K562 (cell line): ENCODE measurements around the gene CDHR2. TPM values are rescaled to one million over a fixed set of nuclear protein-coding genes. Genes with fewer than 3 reads are reported as not detected.

ENCODE experiments used
- BRD4 ChIP-seq: fragments of 200-600 bp; sonication (generic); IDR thresholded peaks from 2 replicates; pipeline ENCODE4 v1.6.1; 2017; ENCODE audit warnings: inconsistent platforms
- DIDO1 ChIP-seq: fragments of 450-650 bp; IDR thresholded peaks from 2 replicates; pipeline ENCODE4 v1.6.1; 2016; ENCODE audit warnings: low read depth, missing biosample characterization, missing genetic modification characterization
- KAT2B ChIP-seq: IDR thresholded peaks from one replicate; pipeline ENCODE4 v1.6.1; 2012; ENCODE audit warnings: low read depth, mild to moderate bottlenecking, control low read depth, inconsistent platforms, low read length, moderate library complexity
- ZNF785 ChIP-seq: fragments of 250-450 bp; sonication (Bioruptor Pico); IDR thresholded peaks from 2 replicates; pipeline ENCODE4 v1.4.0; 2020; ENCODE audit warnings: mild to moderate bottlenecking
- polyA plus RNA-seq, 8 experiments: library from polyadenylated mRNA; depleted of rRNA in 4 of 8; stranded (reverse) in 5 of 8; unstranded in 3 of 8; fragments of >200 nt; fragmentation: Nextera tagmentation in 2 of 8; fragmentation: Illumina TruSeq in 1 of 8; extraction: Ambion mirVana in 2 of 8; extraction: Trizol in 1 of 8; gene quantifications; 2 replicates each; pipeline versions ENCODE4 v1.2.1 to v1.2.3, GENCODE V29; 2011 to 2014; ENCODE audit warnings: inconsistent platforms in 1 of 8, missing spikeins in 1 of 8
- total RNA-seq, 7 experiments: library from RNA; depleted of rRNA in 6 of 7; stranded (reverse); fragments of >200 nt in 6 of 7; fragmentation: Illumina TruSeq in 2 of 7; extraction: Trizol in 2 of 7; gene quantifications; 2 replicates each; pipeline versions ENCODE4 v1.2.1 to v1.2.3, GENCODE V29; 2011 to 2021; ENCODE audit warnings: low replicate concordance in 1 of 7
- TF ChIP-seq, protein P1 (sequence below): fragments of 250-450 bp; sonication (Bioruptor Pico); IDR thresholded peaks from 2 replicates; pipeline ENCODE4 v1.9.0; 2021; ENCODE audit warnings: mild to moderate bottlenecking, inconsistent platforms
- TF ChIP-seq, protein P2 (sequence below): sonication (generic); formaldehyde crosslinking; IDR thresholded peaks from 2 replicates; pipeline ENCODE4 v1.8.0; 2022; ENCODE audit warnings: mild to moderate bottlenecking, missing genetic modification reagents
- TF ChIP-seq, protein P3 (sequence below): fragments of 250-450 bp; sonication (Bioruptor Pico); IDR thresholded peaks from 2 replicates; pipeline ENCODE4 v1.8.0; 2022; ENCODE audit warnings: inconsistent platforms, mild to moderate bottlenecking, moderate library complexity, borderline replicate concordance
- TF ChIP-seq, protein P4 (sequence below): fragments of 450-650 bp; IDR thresholded peaks from 2 replicates; pipeline ENCODE4 v1.6.1; 2016; ENCODE audit warnings: mild to moderate bottlenecking, moderate library complexity

CDHR2 gene
- total and polyA plus RNA-seq, 9 of the 15 experiments (the other 6 are each of a cell fraction or from before 2014, with no cell fraction given) = 0.01 to 0.62 (median 0.09) TPM; not detected in 2

DNA sequence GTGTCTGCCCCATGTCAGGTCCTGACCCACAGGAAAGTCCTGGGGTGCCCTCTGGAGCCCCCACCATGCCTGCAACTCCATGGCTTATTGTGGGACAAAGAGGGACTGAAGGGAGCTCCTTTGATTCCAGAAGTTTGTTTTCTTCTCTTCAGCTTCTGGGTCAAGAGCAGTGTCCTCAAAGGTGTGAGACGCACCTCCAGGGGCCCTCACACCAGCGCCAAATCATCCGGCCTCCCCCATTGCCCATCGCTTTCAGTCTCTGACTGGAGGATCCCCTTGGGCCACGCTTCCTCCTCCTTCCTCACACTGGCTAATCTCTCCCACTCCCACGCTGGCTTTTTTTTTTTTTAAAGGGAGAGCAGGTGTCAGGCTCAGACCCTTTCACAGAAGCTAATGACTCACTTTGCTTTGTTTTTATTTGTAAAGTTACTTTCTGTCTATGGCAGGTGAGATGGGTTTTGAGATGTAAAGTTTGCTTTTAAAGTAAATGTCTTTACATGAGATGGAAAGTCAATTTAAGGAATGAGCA lies 16.7 kb downstream of the CDHR2 start (continued):
- TF ChIP-seq, protein P1, sequence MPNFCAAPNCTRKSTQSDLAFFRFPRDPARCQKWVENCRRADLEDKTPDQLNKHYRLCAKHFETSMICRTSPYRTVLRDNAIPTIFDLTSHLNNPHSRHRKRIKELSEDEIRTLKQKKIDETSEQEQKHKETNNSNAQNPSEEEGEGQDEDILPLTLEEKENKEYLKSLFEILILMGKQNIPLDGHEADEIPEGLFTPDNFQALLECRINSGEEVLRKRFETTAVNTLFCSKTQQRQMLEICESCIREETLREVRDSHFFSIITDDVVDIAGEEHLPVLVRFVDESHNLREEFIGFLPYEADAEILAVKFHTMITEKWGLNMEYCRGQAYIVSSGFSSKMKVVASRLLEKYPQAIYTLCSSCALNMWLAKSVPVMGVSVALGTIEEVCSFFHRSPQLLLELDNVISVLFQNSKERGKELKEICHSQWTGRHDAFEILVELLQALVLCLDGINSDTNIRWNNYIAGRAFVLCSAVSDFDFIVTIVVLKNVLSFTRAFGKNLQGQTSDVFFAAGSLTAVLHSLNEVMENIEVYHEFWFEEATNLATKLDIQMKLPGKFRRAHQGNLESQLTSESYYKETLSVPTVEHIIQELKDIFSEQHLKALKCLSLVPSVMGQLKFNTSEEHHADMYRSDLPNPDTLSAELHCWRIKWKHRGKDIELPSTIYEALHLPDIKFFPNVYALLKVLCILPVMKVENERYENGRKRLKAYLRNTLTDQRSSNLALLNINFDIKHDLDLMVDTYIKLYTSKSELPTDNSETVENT = no peak
- TF ChIP-seq BRD4 (no peak), ZNF785 (CRISPR knock-in tag) (no peak), KAT2B (no peak), DIDO1 (tag) (no peak)
- TF ChIP-seq, protein P2, sequence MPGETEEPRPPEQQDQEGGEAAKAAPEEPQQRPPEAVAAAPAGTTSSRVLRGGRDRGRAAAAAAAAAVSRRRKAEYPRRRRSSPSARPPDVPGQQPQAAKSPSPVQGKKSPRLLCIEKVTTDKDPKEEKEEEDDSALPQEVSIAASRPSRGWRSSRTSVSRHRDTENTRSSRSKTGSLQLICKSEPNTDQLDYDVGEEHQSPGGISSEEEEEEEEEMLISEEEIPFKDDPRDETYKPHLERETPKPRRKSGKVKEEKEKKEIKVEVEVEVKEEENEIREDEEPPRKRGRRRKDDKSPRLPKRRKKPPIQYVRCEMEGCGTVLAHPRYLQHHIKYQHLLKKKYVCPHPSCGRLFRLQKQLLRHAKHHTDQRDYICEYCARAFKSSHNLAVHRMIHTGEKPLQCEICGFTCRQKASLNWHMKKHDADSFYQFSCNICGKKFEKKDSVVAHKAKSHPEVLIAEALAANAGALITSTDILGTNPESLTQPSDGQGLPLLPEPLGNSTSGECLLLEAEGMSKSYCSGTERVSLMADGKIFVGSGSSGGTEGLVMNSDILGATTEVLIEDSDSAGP (CRISPR knock-in tag) = 0 out of 2 replicates have a peak, but pooled peaks have one; percentile 15
- TF ChIP-seq, protein P3, sequence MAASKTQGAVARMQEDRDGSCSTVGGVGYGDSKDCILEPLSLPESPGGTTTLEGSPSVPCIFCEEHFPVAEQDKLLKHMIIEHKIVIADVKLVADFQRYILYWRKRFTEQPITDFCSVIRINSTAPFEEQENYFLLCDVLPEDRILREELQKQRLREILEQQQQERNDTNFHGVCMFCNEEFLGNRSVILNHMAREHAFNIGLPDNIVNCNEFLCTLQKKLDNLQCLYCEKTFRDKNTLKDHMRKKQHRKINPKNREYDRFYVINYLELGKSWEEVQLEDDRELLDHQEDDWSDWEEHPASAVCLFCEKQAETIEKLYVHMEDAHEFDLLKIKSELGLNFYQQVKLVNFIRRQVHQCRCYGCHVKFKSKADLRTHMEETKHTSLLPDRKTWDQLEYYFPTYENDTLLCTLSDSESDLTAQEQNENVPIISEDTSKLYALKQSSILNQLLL (CRISPR knock-in tag) = no peak
- TF ChIP-seq, protein P4, sequence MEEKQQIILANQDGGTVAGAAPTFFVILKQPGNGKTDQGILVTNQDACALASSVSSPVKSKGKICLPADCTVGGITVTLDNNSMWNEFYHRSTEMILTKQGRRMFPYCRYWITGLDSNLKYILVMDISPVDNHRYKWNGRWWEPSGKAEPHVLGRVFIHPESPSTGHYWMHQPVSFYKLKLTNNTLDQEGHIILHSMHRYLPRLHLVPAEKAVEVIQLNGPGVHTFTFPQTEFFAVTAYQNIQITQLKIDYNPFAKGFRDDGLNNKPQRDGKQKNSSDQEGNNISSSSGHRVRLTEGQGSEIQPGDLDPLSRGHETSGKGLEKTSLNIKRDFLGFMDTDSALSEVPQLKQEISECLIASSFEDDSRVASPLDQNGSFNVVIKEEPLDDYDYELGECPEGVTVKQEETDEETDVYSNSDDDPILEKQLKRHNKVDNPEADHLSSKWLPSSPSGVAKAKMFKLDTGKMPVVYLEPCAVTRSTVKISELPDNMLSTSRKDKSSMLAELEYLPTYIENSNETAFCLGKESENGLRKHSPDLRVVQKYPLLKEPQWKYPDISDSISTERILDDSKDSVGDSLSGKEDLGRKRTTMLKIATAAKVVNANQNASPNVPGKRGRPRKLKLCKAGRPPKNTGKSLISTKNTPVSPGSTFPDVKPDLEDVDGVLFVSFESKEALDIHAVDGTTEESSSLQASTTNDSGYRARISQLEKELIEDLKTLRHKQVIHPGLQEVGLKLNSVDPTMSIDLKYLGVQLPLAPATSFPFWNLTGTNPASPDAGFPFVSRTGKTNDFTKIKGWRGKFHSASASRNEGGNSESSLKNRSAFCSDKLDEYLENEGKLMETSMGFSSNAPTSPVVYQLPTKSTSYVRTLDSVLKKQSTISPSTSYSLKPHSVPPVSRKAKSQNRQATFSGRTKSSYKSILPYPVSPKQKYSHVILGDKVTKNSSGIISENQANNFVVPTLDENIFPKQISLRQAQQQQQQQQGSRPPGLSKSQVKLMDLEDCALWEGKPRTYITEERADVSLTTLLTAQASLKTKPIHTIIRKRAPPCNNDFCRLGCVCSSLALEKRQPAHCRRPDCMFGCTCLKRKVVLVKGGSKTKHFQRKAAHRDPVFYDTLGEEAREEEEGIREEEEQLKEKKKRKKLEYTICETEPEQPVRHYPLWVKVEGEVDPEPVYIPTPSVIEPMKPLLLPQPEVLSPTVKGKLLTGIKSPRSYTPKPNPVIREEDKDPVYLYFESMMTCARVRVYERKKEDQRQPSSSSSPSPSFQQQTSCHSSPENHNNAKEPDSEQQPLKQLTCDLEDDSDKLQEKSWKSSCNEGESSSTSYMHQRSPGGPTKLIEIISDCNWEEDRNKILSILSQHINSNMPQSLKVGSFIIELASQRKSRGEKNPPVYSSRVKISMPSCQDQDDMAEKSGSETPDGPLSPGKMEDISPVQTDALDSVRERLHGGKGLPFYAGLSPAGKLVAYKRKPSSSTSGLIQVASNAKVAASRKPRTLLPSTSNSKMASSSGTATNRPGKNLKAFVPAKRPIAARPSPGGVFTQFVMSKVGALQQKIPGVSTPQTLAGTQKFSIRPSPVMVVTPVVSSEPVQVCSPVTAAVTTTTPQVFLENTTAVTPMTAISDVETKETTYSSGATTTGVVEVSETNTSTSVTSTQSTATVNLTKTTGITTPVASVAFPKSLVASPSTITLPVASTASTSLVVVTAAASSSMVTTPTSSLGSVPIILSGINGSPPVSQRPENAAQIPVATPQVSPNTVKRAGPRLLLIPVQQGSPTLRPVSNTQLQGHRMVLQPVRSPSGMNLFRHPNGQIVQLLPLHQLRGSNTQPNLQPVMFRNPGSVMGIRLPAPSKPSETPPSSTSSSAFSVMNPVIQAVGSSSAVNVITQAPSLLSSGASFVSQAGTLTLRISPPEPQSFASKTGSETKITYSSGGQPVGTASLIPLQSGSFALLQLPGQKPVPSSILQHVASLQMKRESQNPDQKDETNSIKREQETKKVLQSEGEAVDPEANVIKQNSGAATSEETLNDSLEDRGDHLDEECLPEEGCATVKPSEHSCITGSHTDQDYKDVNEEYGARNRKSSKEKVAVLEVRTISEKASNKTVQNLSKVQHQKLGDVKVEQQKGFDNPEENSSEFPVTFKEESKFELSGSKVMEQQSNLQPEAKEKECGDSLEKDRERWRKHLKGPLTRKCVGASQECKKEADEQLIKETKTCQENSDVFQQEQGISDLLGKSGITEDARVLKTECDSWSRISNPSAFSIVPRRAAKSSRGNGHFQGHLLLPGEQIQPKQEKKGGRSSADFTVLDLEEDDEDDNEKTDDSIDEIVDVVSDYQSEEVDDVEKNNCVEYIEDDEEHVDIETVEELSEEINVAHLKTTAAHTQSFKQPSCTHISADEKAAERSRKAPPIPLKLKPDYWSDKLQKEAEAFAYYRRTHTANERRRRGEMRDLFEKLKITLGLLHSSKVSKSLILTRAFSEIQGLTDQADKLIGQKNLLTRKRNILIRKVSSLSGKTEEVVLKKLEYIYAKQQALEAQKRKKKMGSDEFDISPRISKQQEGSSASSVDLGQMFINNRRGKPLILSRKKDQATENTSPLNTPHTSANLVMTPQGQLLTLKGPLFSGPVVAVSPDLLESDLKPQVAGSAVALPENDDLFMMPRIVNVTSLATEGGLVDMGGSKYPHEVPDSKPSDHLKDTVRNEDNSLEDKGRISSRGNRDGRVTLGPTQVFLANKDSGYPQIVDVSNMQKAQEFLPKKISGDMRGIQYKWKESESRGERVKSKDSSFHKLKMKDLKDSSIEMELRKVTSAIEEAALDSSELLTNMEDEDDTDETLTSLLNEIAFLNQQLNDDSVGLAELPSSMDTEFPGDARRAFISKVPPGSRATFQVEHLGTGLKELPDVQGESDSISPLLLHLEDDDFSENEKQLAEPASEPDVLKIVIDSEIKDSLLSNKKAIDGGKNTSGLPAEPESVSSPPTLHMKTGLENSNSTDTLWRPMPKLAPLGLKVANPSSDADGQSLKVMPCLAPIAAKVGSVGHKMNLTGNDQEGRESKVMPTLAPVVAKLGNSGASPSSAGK = 0 out of 2 replicates have a peak, but pooled peaks have one; percentile 31
